ENCODE results near the gene SLC12A3.

The SLC12A3 gene

GRCh38 chr16:56864960-56865359 lies at the start of gene SLC12A3:
TSS of gene SLC12A3 (plus strand) at chr16:56865207. CDS start at chr16:56865236, 29 bp downstream.
- DNase-seq (ENCODE audit: low read depth, low spot score): no peak

DNA sequence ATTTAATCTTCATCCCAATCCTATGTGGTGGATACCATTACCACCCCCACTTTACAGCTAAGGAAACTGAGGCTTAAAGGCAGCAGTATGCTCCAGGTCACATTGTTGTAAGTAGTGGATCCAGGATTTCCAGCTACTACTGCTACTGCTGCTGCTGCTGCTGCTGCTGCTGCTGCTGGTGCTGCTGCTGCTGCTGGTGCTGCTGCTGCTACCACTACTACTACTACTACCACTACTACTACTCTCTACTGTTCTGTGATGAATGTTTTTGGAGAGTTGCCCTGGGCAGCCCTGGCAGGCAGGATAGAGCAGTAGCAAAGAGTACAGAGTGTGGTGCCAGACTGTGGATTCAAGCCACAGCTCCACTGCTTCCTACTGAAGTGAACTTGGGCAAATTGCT lies 49.3 kb upstream of the SLC12A3 start:
- peak; percentile 50 for DNase-seq (ENCODE audit: low read depth, low spot score)

DNA sequence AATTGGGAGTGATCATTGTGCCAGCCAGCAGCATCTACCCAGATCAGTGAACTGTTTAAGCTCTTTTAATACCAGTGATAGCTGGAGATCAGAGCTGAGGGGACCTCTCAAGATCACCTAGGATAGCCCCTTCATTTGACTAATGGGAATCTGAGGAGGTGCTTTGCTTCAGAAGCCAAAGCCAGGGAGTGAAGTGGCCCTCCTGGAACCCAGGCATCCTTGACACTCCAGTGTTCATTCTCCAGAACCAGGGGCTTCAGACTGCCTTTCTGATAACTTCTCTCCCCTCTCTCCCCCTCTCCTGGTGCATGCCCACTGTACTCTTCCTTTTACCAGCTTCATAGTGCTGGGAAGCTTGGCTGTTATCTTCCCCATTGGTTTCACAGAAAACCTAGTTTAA lies 48.0 kb upstream of the SLC12A3 start:
- DNase-seq (ENCODE audit: low read depth, low spot score): no peak

DNA sequence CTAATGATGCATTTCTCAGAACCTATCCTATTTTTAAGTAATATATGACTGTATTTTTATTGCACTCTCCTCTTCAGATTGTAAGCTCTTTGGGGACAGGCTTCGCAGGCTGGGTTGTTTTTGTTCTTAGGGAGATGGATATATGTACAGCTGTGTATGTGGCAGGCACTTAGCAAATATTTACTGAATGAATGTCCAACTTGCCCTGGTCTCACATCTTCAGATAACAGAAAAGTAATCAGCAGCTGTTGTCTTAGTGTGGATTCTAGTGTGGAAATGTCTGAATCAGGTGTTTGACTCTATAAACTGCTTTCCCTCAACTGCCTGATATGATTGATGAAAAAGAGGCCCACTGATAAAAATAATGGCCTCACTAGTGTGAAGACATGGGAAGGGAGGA lies 47.1 kb upstream of the SLC12A3 start:
- DNase-seq (ENCODE audit: low read depth, low spot score): no peak

- DNase-seq (ENCODE audit: low read depth, low spot score): no peak
Observed at GRCh38 chr16:56823081-56823733, 41.8 kb upstream of the SLC12A3 start.

GRCh38 chr16:56824331-56824730 lies 40.7 kb upstream of the SLC12A3 start:
- DNase-seq (ENCODE audit: low read depth, low spot score): peak; percentile 44

DNA sequence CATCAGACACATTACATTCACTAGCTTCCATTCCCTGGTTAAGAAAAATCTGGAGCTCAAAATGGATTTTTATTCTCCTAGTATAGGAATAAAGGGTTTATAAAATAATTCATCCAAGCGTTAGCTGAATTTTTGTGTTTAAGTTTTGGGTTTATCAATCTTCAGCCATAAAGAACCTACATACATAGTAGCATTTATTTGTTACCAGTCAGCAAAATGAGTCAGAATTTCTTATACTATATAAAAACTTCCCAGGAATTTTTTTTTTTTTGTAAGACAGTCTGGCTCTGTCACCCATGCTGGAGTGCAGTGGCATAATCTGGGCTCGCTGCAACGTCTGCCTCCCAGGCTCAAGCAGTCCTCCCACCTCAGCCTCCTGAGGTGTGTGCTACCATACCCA lies 40.2 kb upstream of the SLC12A3 start:
- no peak for DNase-seq (ENCODE audit: low read depth, low spot score)

DNA sequence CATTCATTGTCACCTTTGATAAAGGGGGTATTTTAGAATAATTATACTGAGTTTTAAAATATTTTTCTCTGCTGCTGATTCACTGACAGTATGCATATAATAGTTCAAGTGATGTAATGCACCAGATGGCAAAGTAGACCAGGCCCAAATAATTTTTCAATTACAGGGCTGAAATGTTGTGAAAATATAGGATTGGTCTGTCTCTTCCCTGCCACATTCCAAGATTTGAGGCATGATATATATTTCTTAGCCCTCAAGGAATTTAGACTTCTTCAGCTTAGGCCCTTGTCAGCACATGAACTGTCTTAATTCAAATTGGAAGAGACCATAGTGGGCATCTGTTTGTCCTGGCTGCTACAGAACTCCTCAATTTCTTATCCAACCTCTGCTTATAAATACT lies 39.2 kb upstream of the SLC12A3 start:
- DNase-seq (ENCODE audit: low read depth, low spot score): no peak

GRCh38 chr16:56828647-56829046 lies 36.4 kb upstream of the SLC12A3 start:
- DNase-seq (ENCODE audit: low read depth, low spot score): peak; percentile 22

DNA sequence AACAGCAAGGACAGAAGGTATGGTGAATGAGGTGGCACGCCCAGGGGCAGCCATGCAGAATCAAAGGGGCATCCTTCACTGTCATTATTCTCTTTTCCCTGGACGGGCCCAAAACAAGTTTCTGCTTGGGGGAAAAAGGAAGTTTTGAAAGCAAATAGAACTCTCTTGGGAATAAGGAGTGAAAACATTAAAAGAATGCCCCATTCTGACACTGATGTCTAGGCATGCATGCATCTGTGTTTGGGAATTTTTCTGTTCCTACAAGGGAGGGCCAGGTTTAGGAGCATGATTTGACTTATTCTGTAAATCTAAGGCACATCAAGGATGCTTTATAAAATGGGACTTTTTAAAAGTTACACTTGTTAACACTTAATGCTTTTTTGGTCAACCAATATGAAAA lies 34.3 kb upstream of the SLC12A3 start:
- DNase-seq (ENCODE audit: low read depth, low spot score): peak; percentile 39

GRCh38 chr16:56832768-56833167 lies 32.2 kb upstream of the SLC12A3 start:
- DNase-seq (ENCODE audit: low read depth, low spot score): no peak

GRCh38 chr16:56833243-56833970 lies 31.6 kb upstream of the SLC12A3 start:
- DNase-seq (ENCODE audit: low read depth, low spot score): peak; percentile 82

DNA sequence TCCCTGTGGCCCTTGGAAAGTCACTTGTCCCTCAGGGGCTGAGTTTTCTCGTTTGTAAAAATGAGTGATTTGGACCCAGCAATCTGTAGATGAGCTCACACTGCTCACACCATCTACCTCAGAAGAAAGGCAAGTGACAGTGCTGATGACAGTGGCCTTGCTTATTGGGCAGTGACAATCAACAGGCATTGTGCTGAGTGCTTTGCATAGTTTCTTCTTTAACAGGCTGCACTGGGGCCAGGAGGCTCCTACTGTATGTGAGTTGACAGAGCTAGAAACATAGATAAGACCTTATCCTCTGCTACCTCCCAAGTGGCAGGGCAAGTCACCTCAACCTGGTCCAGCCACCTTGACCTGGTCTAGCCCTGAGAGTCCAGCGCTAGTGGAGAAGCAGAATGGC lies 29.7 kb upstream of the SLC12A3 start:
- no peak for DNase-seq (ENCODE audit: low read depth, low spot score)

GRCh38 chr16:56836410-56837230 lies 28.4 kb upstream of the SLC12A3 start:
- DNase-seq (ENCODE audit: low read depth, low spot score): no peak

- DNase-seq (ENCODE audit: low read depth, low spot score): no peak
Observed at GRCh38 chr16:56838622-56839337, 26.2 kb upstream of the SLC12A3 start.

DNA sequence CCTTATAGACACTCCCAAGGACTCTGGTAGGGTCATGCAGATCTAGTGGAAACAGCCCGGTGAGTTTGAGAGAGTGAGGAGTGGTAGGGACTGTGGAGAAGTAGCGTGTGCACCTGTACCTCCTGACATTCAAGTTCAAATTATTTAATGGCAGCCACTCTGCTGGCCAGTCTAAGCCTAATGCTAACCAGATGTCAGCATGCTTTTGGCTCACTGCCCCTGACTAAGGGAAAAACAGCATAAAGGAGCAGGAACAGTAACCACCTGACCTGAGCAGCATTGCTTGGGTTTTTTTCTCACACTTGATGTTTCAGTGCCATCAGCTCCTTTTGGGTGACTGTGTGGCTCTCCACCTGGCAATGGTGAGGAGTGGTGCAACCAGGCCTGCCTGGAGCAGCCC lies 23.8 kb upstream of the SLC12A3 start:
- peak; percentile 20 for DNase-seq (ENCODE audit: low read depth, low spot score)

- no peak for DNase-seq (ENCODE audit: low read depth, low spot score)
Observed at GRCh38 chr16:56841659-56842058, 23.3 kb upstream of the SLC12A3 start.

GRCh38 chr16:56842133-56842532 lies 22.9 kb upstream of the SLC12A3 start:
- no peak for DNase-seq (ENCODE audit: low read depth, low spot score)

DNA sequence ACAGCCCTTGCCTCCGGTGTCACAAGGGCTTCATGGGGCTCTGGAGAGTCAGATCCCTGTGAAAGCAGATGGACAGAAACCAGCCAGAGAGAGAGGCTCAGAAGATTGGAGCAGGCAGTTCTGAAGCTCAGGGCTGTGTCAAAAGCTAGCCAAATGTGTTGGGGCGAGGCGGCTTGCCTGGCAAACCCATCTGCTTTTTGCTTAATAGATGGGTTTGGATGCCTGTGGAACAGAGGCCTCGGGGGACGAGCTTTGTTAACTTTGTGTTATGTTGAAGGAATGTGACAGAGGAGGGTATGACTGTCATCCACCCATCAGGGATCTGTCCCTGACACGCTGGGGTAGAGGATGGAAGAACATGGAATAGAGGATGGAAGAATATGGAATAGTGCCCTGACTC lies 21.0 kb upstream of the SLC12A3 start:
- no peak for DNase-seq (ENCODE audit: low read depth, low spot score)

DNA sequence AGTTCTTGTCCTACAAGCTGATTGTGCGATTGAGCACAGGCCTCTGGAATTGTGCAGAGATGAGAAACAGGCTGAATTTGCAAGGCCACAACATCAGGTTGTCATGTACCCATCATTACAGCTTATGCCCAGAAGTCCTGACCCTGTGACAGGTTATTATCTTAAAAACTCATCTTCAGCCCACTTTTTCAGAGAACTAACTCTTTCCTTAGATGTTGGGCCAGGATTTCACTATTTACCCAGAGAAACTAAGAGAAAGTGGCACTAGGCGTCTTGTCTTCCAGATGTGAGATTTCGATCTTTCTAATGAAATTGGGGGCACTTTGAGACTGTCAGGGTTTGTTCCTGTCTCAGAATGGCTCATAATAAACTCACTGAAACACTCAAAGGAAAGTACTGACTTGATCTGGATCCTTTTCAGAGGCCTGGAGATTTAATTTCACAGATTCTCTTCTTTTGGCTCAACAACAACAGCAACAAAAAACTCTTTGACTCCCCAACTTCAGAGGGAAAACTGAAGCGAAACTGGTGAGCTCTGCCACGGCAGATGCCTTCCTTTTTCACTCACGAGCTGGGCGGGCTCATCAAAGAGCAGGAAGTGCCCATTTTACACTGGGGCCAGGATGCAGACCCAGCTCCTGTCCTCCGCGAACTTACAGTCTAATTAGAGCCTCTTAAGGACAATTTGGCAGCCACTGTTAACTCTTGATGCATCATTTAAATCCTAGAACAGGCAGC lies 17.7 kb upstream of the SLC12A3 start:
- DNase-seq (ENCODE audit: low read depth, low spot score): peak; percentile 19

All from astrocyte of the hippocampus (primary cell).